B cell (primary cell): ENCODE results near the gene TFAP2A. TPM values are rescaled to one million over a fixed set of nuclear protein-coding genes. Genes with fewer than 3 reads are reported as not detected.

Source experiments
- ATAC-seq: fragments of 200-7000 bp; cut with Tn5 transposase; one replicate; pipeline ENCODE4 v1.10.0; 2021; ENCODE audit warnings: low read depth, mild to moderate bottlenecking, moderate number of reproducible peaks, moderate library complexity
- CTCF ChIA-PET: fragments of 350-600 bp; sonication (Branson Sonifier 250); formaldehyde crosslinking; loops from one replicate; lab custom pipeline; 2021; ENCODE audit warnings: antibody characterized with exemption, inconsistent platforms; lab: Charles Lee
- POLR2A ChIA-PET: fragments of 350-600 bp; sonication (Branson Sonifier 250); formaldehyde crosslinking; loops from one replicate; lab custom pipeline; 2021; ENCODE audit warnings: antibody characterized with exemption; lab: Charles Lee
- DNase-seq: peaks from one replicate; pipeline ENCODE4 v3.0.0; 2013
- H2AFZ ChIP-seq: 2 replicates; pipeline ENCODE4 v1.6.1; 2012; ENCODE audit warnings: mild to moderate bottlenecking, low read depth, low read length; ENCODE audit not compliant: insufficient read depth, poor library complexity, severe bottlenecking
- H3K27ac ChIP-seq, 2 donors: 1 replicate in 1 of 2; 2 replicates in 1 of 2; pipeline ENCODE4 v1.5.1; 2012 to 2013; ENCODE audit warnings: low read length in 2 of 2, mild to moderate bottlenecking in 2 of 2, moderate library complexity in 1 of 2
- H3K27me3 ChIP-seq, 4 experiments: fragments of 200-600 bp in 1 of 4; sonication (generic) in 1 of 4; replicated peaks in 1 of 4; 1 replicate in 2 of 4; 2 replicates in 2 of 4; pipeline versions ENCODE4 v1.6.1 to v1.7.0; 2013 to 2016; ENCODE audit warnings: low read length in 3 of 4, mild to moderate bottlenecking in 2 of 4, mixed read lengths in 1 of 4, moderate library complexity in 1 of 4; ENCODE audit not compliant: insufficient read depth in 4 of 4, control insufficient read depth in 3 of 4; ENCODE audit errors: control extremely low read depth in 1 of 4
- H3K36me3 ChIP-seq, 2 experiments: replicated peaks in 1 of 2; 1 replicate in 1 of 2; 2 replicates in 1 of 2; pipeline versions ENCODE4 v1.6.1 to v1.7.1; 2013; ENCODE audit warnings: low read length in 1 of 2; ENCODE audit not compliant: insufficient read depth in 2 of 2, control insufficient read depth in 1 of 2; ENCODE audit errors: control extremely low read depth in 1 of 2, extremely low read depth in 1 of 2
- H3K4me1 ChIP-seq, 2 donors: fragments of 200-600 bp in 1 of 2; sonication (generic) in 1 of 2; 1 replicate in 1 of 2; 2 replicates in 1 of 2; pipeline versions ENCODE4 v1.5.1 to v1.6.1; 2013 to 2017; ENCODE audit warnings: low read length in 2 of 2; ENCODE audit not compliant: control insufficient read depth in 2 of 2, insufficient read depth in 2 of 2
- H3K4me2 ChIP-seq: replicated peaks from 2 replicates; pipeline ENCODE3; 2012; ENCODE audit warnings: mild to moderate bottlenecking, low read depth, low read length; ENCODE audit not compliant: poor library complexity, severe bottlenecking
- H3K4me3 ChIP-seq, 5 experiments: fragments of 200-600 bp in 1 of 5; sonication (generic) in 1 of 5; 1 replicate in 3 of 5; 2 replicates in 2 of 5; pipeline versions ENCODE4 v1.5.1 to v1.7.0; 2011 to 2016; ENCODE audit warnings: low read length in 4 of 5, mild to moderate bottlenecking in 4 of 5, low read depth in 2 of 5, control low read depth in 1 of 5, moderate library complexity in 1 of 5; ENCODE audit not compliant: insufficient read depth in 1 of 5; ENCODE audit errors: control extremely low read depth in 1 of 5, extremely low read depth in 1 of 5
- H3K79me2 ChIP-seq: fragments of 200-600 bp; sonication (generic); one replicate; pipeline ENCODE4 v1.6.0; 2016; ENCODE audit warnings: low read length; ENCODE audit not compliant: control insufficient read depth, insufficient read depth
- H3K9ac ChIP-seq: fragments of 200-600 bp; sonication (generic); 2 replicates; pipeline ENCODE4 v1.6.1; 2017; ENCODE audit warnings: mild to moderate bottlenecking, low read length, moderate library complexity
- H3K9me3 ChIP-seq, 3 donors: one replicate each; pipeline versions ENCODE4 v1.6.1 to v1.7.1; 2013; ENCODE audit warnings: low read length in 2 of 3; ENCODE audit not compliant: control insufficient read depth in 2 of 3, insufficient read depth in 1 of 3; ENCODE audit errors: control extremely low read depth in 1 of 3
- H4K20me1 ChIP-seq: 2 replicates; pipeline ENCODE4 v1.6.0; 2012; ENCODE audit warnings: mild to moderate bottlenecking, low read length; ENCODE audit not compliant: insufficient read depth, control insufficient read depth, poor library complexity, severe bottlenecking
- H3K27ac Mint-ChIP-seq: one replicate; pipeline ENCODE4 v1.8.0; 2021; ENCODE audit warnings: mixed read lengths
- H3K27me3 Mint-ChIP-seq: one replicate; pipeline ENCODE4 v1.8.0; 2021; ENCODE audit warnings: mixed read lengths
- H3K4me1 Mint-ChIP-seq: one replicate; pipeline ENCODE4 v1.8.0; 2021; ENCODE audit warnings: mixed read lengths
- H3K4me3 Mint-ChIP-seq: one replicate; pipeline ENCODE4 v1.8.0; 2021; ENCODE audit warnings: mixed read lengths
- H3K9me3 Mint-ChIP-seq: one replicate; pipeline ENCODE4 v1.8.0; 2022; ENCODE audit warnings: mixed read lengths; ENCODE audit not compliant: insufficient read depth
- EZH2 ChIP-seq: IDR thresholded peaks from 2 replicates; pipeline ENCODE4 v1.6.1; 2012; ENCODE audit warnings: borderline replicate concordance, low read depth, mild to moderate bottlenecking, moderate library complexity, low read length; ENCODE audit not compliant: insufficient read depth, poor library complexity, severe bottlenecking
- WGBS: methylation state at CpG from one replicate; pipeline ENCODE4 v1.1.5; 2013; ENCODE audit warnings: missing lambda C conversion rate; ENCODE audit not compliant: insufficient coverage; 5-methylcytosine and 5-hydroxymethylcytosine counted together
- intact Hi-C: fragments of 100-400 bp; cut with micrococcal nuclease; formaldehyde crosslinking; loops from one replicate; pipeline ENCODE4 v1.10.0; 2022
- polyA plus RNA-seq: library from polyadenylated mRNA; depleted of rRNA; stranded (reverse); fragments of >200 nt; gene quantifications from 2 replicates; pipeline ENCODE4 v1.2.3, GENCODE V29; 2012
- total RNA-seq, 2 donors: library from RNA; stranded (reverse); fragments of 120-200 nt in 1 of 2; gene quantifications; 1 replicate in 1 of 2; 2 replicates in 1 of 2; pipeline versions ENCODE4 v1.2.3 to v1.2.4, GENCODE V29; 2013 to 2022
- TF ChIP-seq, protein P1 (sequence below): fragments of 200-600 bp; IDR thresholded peaks from one replicate; pipeline ENCODE4 v1.8.0; 2022; ENCODE audit warnings: antibody characterized with exemption, mild to moderate bottlenecking

TFAP2A gene
- total and polyA plus RNA-seq, 2 donors (not counting 1 experiment from before 2014, with no cell fraction given) = not detected

DNA sequence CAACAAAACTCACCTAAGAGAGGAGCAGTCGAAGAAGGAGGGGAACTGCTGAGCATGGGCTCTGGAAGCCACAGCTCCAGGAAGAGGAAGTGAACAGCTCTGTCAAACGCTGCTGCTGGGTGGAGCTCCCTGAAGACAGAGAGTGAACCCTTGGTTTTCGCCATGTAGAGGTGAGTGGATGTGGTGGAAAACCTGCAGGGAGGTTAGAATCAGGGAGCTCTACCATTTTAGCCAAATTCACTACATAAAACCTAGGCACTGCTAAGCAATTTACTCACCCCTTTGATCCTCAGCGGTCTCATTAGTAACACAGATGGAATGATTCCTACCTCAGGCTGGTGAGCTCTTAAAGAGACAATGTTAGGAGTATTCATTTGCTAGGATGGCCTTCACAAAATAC, 19.4 kb upstream of the TFAP2A start:
- H4K20me1 ChIP-seq = no peaks in the 10 kb centered on the region
- no peak overlapping the region for H3K27ac Mint-ChIP-seq
- no peak overlapping the region for H3K27ac ChIP-seq
- H3K4me3 Mint-ChIP-seq = no peak overlapping the region
- H3K27me3 ChIP-seq = peaks cover 0 to 12% (median 4%) of the 10 kb centered on the region in 4 experiments
- CTCF ChIA-PET = interaction anchor here (0.7 to 4.7 kb wide), 7 partner anchors 9 to 1451 kb away, joined by 3 to 50 read pairs (median 5); no protein-coding TSS in a partner anchor
- TF ChIP-seq EZH2 = no peak
- TF ChIP-seq, protein P1, sequence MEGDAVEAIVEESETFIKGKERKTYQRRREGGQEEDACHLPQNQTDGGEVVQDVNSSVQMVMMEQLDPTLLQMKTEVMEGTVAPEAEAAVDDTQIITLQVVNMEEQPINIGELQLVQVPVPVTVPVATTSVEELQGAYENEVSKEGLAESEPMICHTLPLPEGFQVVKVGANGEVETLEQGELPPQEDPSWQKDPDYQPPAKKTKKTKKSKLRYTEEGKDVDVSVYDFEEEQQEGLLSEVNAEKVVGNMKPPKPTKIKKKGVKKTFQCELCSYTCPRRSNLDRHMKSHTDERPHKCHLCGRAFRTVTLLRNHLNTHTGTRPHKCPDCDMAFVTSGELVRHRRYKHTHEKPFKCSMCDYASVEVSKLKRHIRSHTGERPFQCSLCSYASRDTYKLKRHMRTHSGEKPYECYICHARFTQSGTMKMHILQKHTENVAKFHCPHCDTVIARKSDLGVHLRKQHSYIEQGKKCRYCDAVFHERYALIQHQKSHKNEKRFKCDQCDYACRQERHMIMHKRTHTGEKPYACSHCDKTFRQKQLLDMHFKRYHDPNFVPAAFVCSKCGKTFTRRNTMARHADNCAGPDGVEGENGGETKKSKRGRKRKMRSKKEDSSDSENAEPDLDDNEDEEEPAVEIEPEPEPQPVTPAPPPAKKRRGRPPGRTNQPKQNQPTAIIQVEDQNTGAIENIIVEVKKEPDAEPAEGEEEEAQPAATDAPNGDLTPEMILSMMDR = no peak
- DNase-seq = peak; percentile 8
- peak overlapping the region; percentile 32 for H2AFZ ChIP-seq
- no peak overlapping the region for H3K9ac ChIP-seq
- intact Hi-C loops = no loop called here
- no peaks in the 10 kb centered on the region for H3K9me3 Mint-ChIP-seq
- peaks cover 21% of the 10 kb centered on the region for H3K27me3 Mint-ChIP-seq
- no peaks in the 10 kb centered on the region for H3K79me2 ChIP-seq
- peaks cover 0 to 4% (median 0%) of the 10 kb centered on the region in 3 donors for H3K9me3 ChIP-seq
- POLR2A ChIA-PET = no interaction called here
- no peaks in the 10 kb centered on the region for H3K36me3 ChIP-seq
- H3K4me3 ChIP-seq = no peak overlapping the region
- ATAC-seq = no peak
- WGBS = 0% methylated on average over 2 of the region's 4 CpGs
- H3K4me1 ChIP-seq = peaks cover 4 to 10% of the 10 kb centered on the region in 2 donors
- H3K4me1 Mint-ChIP-seq = peaks cover 7% of the 10 kb centered on the region
- H3K4me2 ChIP-seq = no peak overlapping the region

DNA sequence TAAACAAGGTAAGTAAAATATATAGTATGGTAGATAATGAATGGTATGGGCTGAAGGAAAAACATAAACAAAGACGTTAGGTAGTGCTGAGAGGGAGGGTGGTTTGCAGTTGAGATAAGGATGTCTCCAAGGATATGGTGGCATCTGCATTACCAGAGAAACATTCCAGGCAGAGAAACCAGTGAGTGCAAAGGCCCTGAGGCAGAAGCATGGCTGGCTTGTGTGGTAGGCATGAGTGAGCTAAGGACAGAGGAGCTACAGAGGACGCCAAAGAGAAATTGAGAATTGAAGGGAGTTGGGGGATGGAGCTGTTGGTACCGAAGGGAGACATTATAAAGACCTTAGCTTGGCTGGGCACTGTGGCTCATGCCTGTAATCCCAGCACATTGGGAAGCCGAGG, 18.4 kb upstream of the TFAP2A start:
- intact Hi-C loops = no loop called here
- no peak overlapping the region for H2AFZ ChIP-seq
- CTCF ChIA-PET = interaction anchor here (1.1 to 4.7 kb wide), 2 partner anchors 894 to 1450 kb away, joined by 5 to 50 read pairs; no protein-coding TSS in a partner anchor

More for the DNA sequence above, 18.4 kb upstream of the TFAP2A start:
- H3K27ac ChIP-seq = no peak overlapping the region
- H3K36me3 ChIP-seq = no peaks in the 10 kb centered on the region
- WGBS = 93% methylated on average over 2 of the region's 4 CpGs
- peaks cover 27% of the 10 kb centered on the region for H3K27me3 Mint-ChIP-seq
- no peak for DNase-seq
- POLR2A ChIA-PET = no interaction called here
- H3K27me3 ChIP-seq = peaks cover 0 to 12% (median 6%) of the 10 kb centered on the region in 4 experiments
- H3K9me3 Mint-ChIP-seq = no peaks in the 10 kb centered on the region
- no peaks in the 10 kb centered on the region for H4K20me1 ChIP-seq
- H3K9ac ChIP-seq = no peak overlapping the region
- no peak for ATAC-seq
- no peaks in the 10 kb centered on the region for H3K79me2 ChIP-seq
- no peak overlapping the region for H3K4me3 Mint-ChIP-seq
- no peak for TF ChIP-seq EZH2
- TF ChIP-seq, protein P1 = no peak
- H3K4me3 ChIP-seq = no peak overlapping the region
- peaks cover 0 to 4% (median 0%) of the 10 kb centered on the region in 3 donors for H3K9me3 ChIP-seq
- no peak overlapping the region for H3K4me2 ChIP-seq
- H3K4me1 Mint-ChIP-seq = peaks cover 7% of the 10 kb centered on the region
- H3K27ac Mint-ChIP-seq = no peak overlapping the region
- peaks cover 4 to 10% of the 10 kb centered on the region in 2 donors for H3K4me1 ChIP-seq
